GM23338 (cell line): ENCODE results near the gene UBXN1. TPM values are rescaled to one million over a fixed set of nuclear protein-coding genes. Genes with fewer than 3 reads are reported as not detected.

Experiments
- ATAC-seq: fragments of 200-7000 bp; cut with Tn5 transposase; 3 replicates; pipeline ENCODE4 v1.9.1; 2020
- DNase-seq: peaks from one replicate; pipeline ENCODE4 v3.0.0-alpha.2; 2015; ENCODE audit warnings: low spot score
- H2AFZ ChIP-seq: fragments of 200-600 bp; sonication (generic); 2 replicates; pipeline ENCODE4 v1.8.0; 2016; ENCODE audit warnings: antibody characterized with exemption, mild to moderate bottlenecking, moderate library complexity
- H3F3A ChIP-seq: fragments of 200-600 bp; sonication (generic); replicated peaks from 2 replicates; pipeline ENCODE4 v1.8.0; 2017; ENCODE audit warnings: antibody characterized with exemption, mixed run types, low read depth
- H3K27ac ChIP-seq: fragments of 200-600 bp; sonication (generic); 2 replicates; pipeline ENCODE4 v1.6.1; 2016; ENCODE audit warnings: low read depth
- H3K27me3 ChIP-seq: fragments of 200-600 bp; sonication (generic); 2 replicates; pipeline ENCODE4 v1.8.0; 2016; ENCODE audit warnings: mild to moderate bottlenecking, mixed run types, moderate library complexity; ENCODE audit not compliant: insufficient read depth
- H3K36me3 ChIP-seq: fragments of 200-600 bp; sonication (generic); 2 replicates; pipeline ENCODE4 v1.8.0; 2016; ENCODE audit warnings: mild to moderate bottlenecking; ENCODE audit not compliant: insufficient read depth
- H3K4me1 ChIP-seq: fragments of 200-600 bp; sonication (generic); 2 replicates; pipeline ENCODE4 v1.8.0; 2016; ENCODE audit warnings: mild to moderate bottlenecking, moderate library complexity; ENCODE audit not compliant: insufficient read depth
- H3K4me2 ChIP-seq: fragments of 200-600 bp; sonication (generic); 2 replicates; pipeline ENCODE4 v1.7.1; 2017; ENCODE audit warnings: mixed run types
- H3K4me3 ChIP-seq: fragments of 200-600 bp; sonication (generic); 2 replicates; pipeline ENCODE4 v1.6.1; 2016; ENCODE audit warnings: mixed run types
- H3K79me2 ChIP-seq: fragments of 200-600 bp; sonication (generic); replicated peaks from 2 replicates; pipeline ENCODE4 v1.8.0; 2017; ENCODE audit warnings: mild to moderate bottlenecking; ENCODE audit not compliant: insufficient read depth
- H3K9me2 ChIP-seq: fragments of 200-600 bp; sonication (generic); 2 replicates; pipeline ENCODE4 v1.8.0; 2017; ENCODE audit not compliant: insufficient read depth
- H4K20me1 ChIP-seq: fragments of 200-600 bp; sonication (generic); replicated peaks from 2 replicates; pipeline ENCODE4 v1.8.0; 2017; ENCODE audit warnings: mild to moderate bottlenecking; ENCODE audit not compliant: insufficient read depth
- H3K27ac Mint-ChIP-seq: 2 replicates; pipeline ENCODE4 v1.8.0; 2020; ENCODE audit warnings: inconsistent platforms, mild to moderate bottlenecking, moderate library complexity, mixed read lengths
- H3K27me3 Mint-ChIP-seq: 3 replicates; pipeline ENCODE4 v1.8.0; 2022; ENCODE audit warnings: low read depth, mild to moderate bottlenecking, moderate library complexity, mixed read lengths, inconsistent platforms; ENCODE audit not compliant: insufficient read depth, poor library complexity
- H3K36me3 Mint-ChIP-seq: 3 replicates; pipeline ENCODE4 v1.8.0; 2021; ENCODE audit warnings: low read depth, mild to moderate bottlenecking, inconsistent platforms, moderate library complexity, mixed read lengths
- H3K4me1 Mint-ChIP-seq: 3 replicates; pipeline ENCODE4 v1.8.0; 2020; ENCODE audit warnings: mild to moderate bottlenecking, inconsistent platforms, mixed read lengths
- H3K4me3 Mint-ChIP-seq: 3 replicates; pipeline ENCODE4 v1.8.0; 2021; ENCODE audit warnings: moderate library complexity, mild to moderate bottlenecking, inconsistent platforms, mixed read lengths
- H3K9me3 Mint-ChIP-seq: 3 replicates; pipeline ENCODE4 v1.8.0; 2020; ENCODE audit warnings: moderate library complexity, mild to moderate bottlenecking, inconsistent platforms, mixed read lengths
- EZH2 ChIP-seq: fragments of 200-600 bp; sonication (generic); IDR thresholded peaks from one replicate; pipeline ENCODE4 v1.8.0; 2017; ENCODE audit warnings: antibody characterized with exemption, mild to moderate bottlenecking, low read depth; ENCODE audit not compliant: unreplicated experiment
- EZH2phosphoT487 ChIP-seq: fragments of 200-600 bp; sonication (generic); IDR thresholded peaks from one replicate; pipeline ENCODE4 v1.8.1; 2018; ENCODE audit warnings: antibody characterized with exemption; ENCODE audit not compliant: unreplicated experiment
- JUNB ChIP-seq: IDR thresholded peaks from one replicate; pipeline ENCODE4 v1.6.1; 2016; ENCODE audit warnings: antibody characterized with exemption; ENCODE audit not compliant: unreplicated experiment
- NANOG ChIP-seq: IDR thresholded peaks from 2 replicates; pipeline ENCODE4 v1.6.1; 2016; ENCODE audit warnings: antibody characterized with exemption, borderline replicate concordance
- POLR2AphosphoS5 ChIP-seq: IDR thresholded peaks from 2 replicates; pipeline ENCODE4 v1.6.1; 2016; ENCODE audit warnings: antibody characterized with exemption, low read depth
- STAT1 ChIP-seq: IDR thresholded peaks from one replicate; pipeline ENCODE4 v1.6.1; 2016; ENCODE audit warnings: antibody characterized with exemption; ENCODE audit not compliant: unreplicated experiment
- ZNF331 ChIP-seq: fragments of 250-450 bp; sonication (Bioruptor Pico); IDR thresholded peaks from 2 replicates; pipeline ENCODE4 v1.5.0; 2020; ENCODE audit warnings: low read depth, mild to moderate bottlenecking, moderate library complexity
- polyA plus RNA-seq: library from polyadenylated mRNA; unstranded; fragments of >200 nt; fragmentation: Nextera tagmentation; extraction: Ambion mirVana; gene quantifications from 2 replicates; pipeline ENCODE4 v1.2.1, GENCODE V29; 2016
- total RNA-seq: library from RNA; depleted of rRNA; stranded (reverse); fragments of >200 nt; shearing (Covaris generic); gene quantifications from 2 replicates; pipeline ENCODE4 v1.2.3, GENCODE V29; 2014
- TF ChIP-seq, protein P1 (sequence below): fragments of 250-450 bp; sonication (Bioruptor Pico); IDR thresholded peaks from 2 replicates; pipeline ENCODE4 v1.5.0; 2020; ENCODE audit warnings: mild to moderate bottlenecking, moderate library complexity

UBXN1 gene
- total and polyA plus RNA-seq, 2 experiments from 2014 or later = 126 to 132 TPM

DNA sequence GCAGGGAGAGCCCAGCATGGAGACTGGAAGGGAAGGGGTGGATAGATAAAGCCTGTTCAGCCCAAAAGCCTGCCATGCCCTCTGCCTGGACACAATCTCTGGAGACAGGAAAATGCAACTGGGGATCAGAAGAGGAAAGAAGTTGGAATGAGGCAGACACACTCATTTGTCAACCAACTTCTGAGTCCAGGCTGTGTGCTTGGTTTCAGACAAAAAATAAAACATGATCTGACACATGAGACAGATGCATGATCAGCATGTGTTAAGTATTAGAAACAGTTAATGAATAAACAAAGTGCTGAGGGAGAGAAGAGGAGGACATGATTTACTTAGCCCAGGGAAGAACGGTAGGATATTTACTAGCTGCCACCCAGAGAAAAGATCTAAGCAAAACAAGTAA is 9.6 kb upstream of the UBXN1 start:
- peak overlapping the region; percentile 56 for H3K4me3 ChIP-seq
- Mint-ChIP-seq H3K27ac (no peak overlapping the region), H3K9me3 (no peaks in the 10 kb centered on the region)

GRCh38 chr11:62687508-62688396 is 8.9 kb upstream of the UBXN1 start:
- Mint-ChIP-seq H3K27ac (no peak overlapping the region), H3K27me3 (peaks cover 6% of the 10 kb centered on the region), H3K4me1 (peaks cover 12% of the 10 kb centered on the region; the same call in 2 of the 3 replicates), H3K36me3 (peaks cover 25% of the 10 kb centered on the region), H3K4me3 (no peak overlapping the region; the same call in 1 of the 3 replicates), H3K9me3 (no peaks in the 10 kb centered on the region)
- Histone ChIP-seq H3K9me2 (no peaks in the 10 kb centered on the region), H4K20me1 (no peaks in the 10 kb centered on the region), H3K4me1 (peaks cover 8% of the 10 kb centered on the region), H2AFZ (peak overlapping the region; percentile 99), H3K4me3 (peak overlapping the region; percentile 56), H3K27ac (no peak overlapping the region), H3K4me2 (peak overlapping the region; percentile 82), H3K36me3 (no peaks in the 10 kb centered on the region; the same call in 1 of the 2 replicates), H3K79me2 (no peaks in the 10 kb centered on the region), H3K27me3 (peaks cover 20% of the 10 kb centered on the region), H3F3A (peaks cover 8% of the 10 kb centered on the region)
- ATAC-seq (peak; percentile 90), DNase-seq (peak; percentile 85)
- no peak for TF ChIP-seq EZH2phosphoT487
- TF ChIP-seq EZH2 = no peak
- TF ChIP-seq NANOG = no peak
- peak; percentile 62; the same call in 1 of the 2 replicates for TF ChIP-seq POLR2AphosphoS5
- no peak for TF ChIP-seq STAT1

More for the DNA sequence above, 9.6 kb upstream of the UBXN1 start:
- Histone ChIP-seq H3K4me2 (peak overlapping the region; percentile 82), H3K27ac (no peak overlapping the region), H3K9me2 (no peaks in the 10 kb centered on the region), H3K4me1 (peaks cover 8% of the 10 kb centered on the region), H3K79me2 (no peaks in the 10 kb centered on the region), H3K36me3 (no peaks in the 10 kb centered on the region; the same call in 1 of the 2 replicates), H4K20me1 (no peaks in the 10 kb centered on the region), H3F3A (peaks cover 8% of the 10 kb centered on the region), H3K27me3 (peaks cover 20% of the 10 kb centered on the region), H2AFZ (peak overlapping the region; percentile 99)
- peaks cover 28% of the 10 kb centered on the region for H3K36me3 Mint-ChIP-seq
- ATAC-seq (no peak), DNase-seq (no peak)
- H3K27me3 Mint-ChIP-seq = peaks cover 9% of the 10 kb centered on the region
- TF ChIP-seq ZNF331 (CRISPR knock-in tag) = no peak
- TF ChIP-seq EZH2phosphoT487 = no peak
- no peak for TF ChIP-seq NANOG
- H3K4me1 Mint-ChIP-seq = peaks cover 12% of the 10 kb centered on the region; the same call in 2 of the 3 replicates
- peak overlapping the region; percentile 7; the same call in 2 of the 3 replicates for H3K4me3 Mint-ChIP-seq

- H3K27ac ChIP-seq = no peak overlapping the region
- ATAC-seq = no peak
- H3K27ac Mint-ChIP-seq = no peak overlapping the region
- TF ChIP-seq JUNB = no peak
- TF ChIP-seq, protein P1, sequence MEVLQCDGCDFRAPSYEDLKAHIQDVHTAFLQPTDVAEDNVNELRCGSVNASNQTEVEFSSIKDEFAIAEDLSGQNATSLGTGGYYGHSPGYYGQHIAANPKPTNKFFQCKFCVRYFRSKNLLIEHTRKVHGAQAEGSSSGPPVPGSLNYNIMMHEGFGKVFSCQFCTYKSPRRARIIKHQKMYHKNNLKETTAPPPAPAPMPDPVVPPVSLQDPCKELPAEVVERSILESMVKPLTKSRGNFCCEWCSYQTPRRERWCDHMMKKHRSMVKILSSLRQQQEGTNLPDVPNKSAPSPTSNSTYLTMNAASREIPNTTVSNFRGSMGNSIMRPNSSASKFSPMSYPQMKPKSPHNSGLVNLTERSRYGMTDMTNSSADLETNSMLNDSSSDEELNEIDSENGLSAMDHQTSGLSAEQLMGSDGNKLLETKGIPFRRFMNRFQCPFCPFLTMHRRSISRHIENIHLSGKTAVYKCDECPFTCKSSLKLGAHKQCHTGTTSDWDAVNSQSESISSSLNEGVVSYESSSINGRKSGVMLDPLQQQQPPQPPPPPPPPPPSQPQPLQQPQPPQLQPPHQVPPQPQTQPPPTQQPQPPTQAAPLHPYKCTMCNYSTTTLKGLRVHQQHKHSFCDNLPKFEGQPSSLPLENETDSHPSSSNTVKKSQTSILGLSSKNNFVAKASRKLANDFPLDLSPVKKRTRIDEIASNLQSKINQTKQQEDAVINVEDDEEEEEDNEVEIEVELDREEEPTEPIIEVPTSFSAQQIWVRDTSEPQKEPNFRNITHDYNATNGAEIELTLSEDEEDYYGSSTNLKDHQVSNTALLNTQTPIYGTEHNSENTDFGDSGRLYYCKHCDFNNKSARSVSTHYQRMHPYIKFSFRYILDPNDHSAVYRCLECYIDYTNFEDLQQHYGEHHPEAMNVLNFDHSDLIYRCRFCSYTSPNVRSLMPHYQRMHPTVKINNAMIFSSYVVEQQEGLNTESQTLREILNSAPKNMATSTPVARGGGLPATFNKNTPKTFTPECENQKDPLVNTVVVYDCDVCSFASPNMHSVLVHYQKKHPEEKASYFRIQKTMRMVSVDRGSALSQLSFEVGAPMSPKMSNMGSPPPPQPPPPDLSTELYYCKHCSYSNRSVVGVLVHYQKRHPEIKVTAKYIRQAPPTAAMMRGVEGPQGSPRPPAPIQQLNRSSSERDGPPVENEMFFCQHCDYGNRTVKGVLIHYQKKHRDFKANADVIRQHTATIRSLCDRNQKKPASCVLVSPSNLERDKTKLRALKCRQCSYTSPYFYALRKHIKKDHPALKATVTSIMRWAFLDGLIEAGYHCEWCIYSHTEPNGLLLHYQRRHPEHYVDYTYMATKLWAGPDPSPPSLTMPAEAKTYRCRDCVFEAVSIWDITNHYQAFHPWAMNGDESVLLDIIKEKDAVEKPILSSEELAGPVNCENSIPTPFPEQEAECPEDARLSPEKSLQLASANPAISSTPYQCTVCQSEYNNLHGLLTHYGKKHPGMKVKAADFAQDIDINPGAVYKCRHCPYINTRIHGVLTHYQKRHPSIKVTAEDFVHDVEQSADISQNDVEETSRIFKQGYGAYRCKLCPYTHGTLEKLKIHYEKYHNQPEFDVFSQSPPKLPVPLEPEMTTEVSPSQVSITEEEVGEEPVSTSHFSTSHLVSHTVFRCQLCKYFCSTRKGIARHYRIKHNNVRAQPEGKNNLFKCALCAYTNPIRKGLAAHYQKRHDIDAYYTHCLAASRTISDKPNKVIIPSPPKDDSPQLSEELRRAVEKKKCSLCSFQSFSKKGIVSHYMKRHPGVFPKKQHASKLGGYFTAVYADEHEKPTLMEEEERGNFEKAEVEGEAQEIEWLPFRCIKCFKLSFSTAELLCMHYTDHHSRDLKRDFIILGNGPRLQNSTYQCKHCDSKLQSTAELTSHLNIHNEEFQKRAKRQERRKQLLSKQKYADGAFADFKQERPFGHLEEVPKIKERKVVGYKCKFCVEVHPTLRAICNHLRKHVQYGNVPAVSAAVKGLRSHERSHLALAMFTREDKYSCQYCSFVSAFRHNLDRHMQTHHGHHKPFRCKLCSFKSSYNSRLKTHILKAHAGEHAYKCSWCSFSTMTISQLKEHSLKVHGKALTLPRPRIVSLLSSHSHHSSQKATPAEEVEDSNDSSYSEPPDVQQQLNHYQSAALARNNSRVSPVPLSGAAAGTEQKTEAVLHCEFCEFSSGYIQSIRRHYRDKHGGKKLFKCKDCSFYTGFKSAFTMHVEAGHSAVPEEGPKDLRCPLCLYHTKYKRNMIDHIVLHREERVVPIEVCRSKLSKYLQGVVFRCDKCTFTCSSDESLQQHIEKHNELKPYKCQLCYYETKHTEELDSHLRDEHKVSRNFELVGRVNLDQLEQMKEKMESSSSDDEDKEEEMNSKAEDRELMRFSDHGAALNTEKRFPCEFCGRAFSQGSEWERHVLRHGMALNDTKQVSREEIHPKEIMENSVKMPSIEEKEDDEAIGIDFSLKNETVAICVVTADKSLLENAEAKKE (CRISPR knock-in tag) = no peak
Observed at GRCh38 chr11:62682518-62682917, 3.6 kb upstream of the UBXN1 start.

More at GRCh38 chr11:62682518-62682917, 3.6 kb upstream of the UBXN1 start:
- Histone ChIP-seq H3F3A (peaks cover 9% of the 10 kb centered on the region), H3K4me2 (no peak overlapping the region), H3K9me2 (no peaks in the 10 kb centered on the region), H3K27me3 (peaks cover 6% of the 10 kb centered on the region), H3K36me3 (no peaks in the 10 kb centered on the region), H2AFZ (no peak overlapping the region), H4K20me1 (no peaks in the 10 kb centered on the region), H3K79me2 (peaks cover 10% of the 10 kb centered on the region), H3K4me3 (no peak overlapping the region), H3K4me1 (peaks cover 8% of the 10 kb centered on the region)
- Mint-ChIP-seq H3K4me1 (peaks cover 13% of the 10 kb centered on the region), H3K9me3 (no peaks in the 10 kb centered on the region), H3K4me3 (no peak overlapping the region), H3K36me3 (peaks cover 8% of the 10 kb centered on the region), H3K27me3 (peaks cover 6% of the 10 kb centered on the region)
- DNase-seq = no peak
